ENCODE measurements around the gene SNX7. TPM values are rescaled to one million over a fixed set of nuclear protein-coding genes. Genes with fewer than 3 reads are reported as not detected.
A peak's percentile ranks its signal among the peaks of the same experiment; 100 is the strongest.

Gene SNX7
- total RNA-seq, 2 donors from 2014 or later, result 45.0 to 48.5 TPM

DNA sequence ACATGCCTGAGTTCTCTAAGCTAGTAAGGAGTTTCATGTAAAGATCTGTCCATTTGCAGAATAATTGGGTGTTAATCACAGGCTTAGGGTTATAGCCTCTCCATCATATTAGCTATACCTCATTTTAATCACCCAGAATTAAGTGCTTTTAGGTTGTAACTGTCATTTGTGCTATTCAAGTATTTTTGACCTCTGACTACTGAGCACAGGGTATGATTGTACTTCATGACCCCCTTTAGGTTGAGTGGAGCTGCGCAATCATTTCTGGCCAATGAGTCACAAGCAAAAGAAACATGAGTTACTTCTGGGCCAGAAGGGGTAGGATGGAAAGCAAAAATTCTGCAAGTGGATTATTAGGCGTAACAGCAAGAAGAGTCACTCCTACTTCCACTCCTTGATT is 8.4 kb upstream of the SNX7 start:
- Histone ChIP-seq H3K4me3 (no peak overlapping the region), H3K9ac (ENCODE audit: low read depth in 2 of 2, low read length in 2 of 2) (no peak overlapping the region), H3K4me1 (no peaks in the 10 kb centered on the region), H3K27me3 (no peaks in the 10 kb centered on the region), H3K9me3 (no peaks in the 10 kb centered on the region), H3K27ac (no peak overlapping the region), H3K36me3 (no peaks in the 10 kb centered on the region)
- intact Hi-C loops (cut with DNase I), result no loop called here
- TF ChIP-seq, protein P1, sequence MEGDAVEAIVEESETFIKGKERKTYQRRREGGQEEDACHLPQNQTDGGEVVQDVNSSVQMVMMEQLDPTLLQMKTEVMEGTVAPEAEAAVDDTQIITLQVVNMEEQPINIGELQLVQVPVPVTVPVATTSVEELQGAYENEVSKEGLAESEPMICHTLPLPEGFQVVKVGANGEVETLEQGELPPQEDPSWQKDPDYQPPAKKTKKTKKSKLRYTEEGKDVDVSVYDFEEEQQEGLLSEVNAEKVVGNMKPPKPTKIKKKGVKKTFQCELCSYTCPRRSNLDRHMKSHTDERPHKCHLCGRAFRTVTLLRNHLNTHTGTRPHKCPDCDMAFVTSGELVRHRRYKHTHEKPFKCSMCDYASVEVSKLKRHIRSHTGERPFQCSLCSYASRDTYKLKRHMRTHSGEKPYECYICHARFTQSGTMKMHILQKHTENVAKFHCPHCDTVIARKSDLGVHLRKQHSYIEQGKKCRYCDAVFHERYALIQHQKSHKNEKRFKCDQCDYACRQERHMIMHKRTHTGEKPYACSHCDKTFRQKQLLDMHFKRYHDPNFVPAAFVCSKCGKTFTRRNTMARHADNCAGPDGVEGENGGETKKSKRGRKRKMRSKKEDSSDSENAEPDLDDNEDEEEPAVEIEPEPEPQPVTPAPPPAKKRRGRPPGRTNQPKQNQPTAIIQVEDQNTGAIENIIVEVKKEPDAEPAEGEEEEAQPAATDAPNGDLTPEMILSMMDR (IDR thresholded peaks at IDR 0.05), result no peak
- no peak for DNase-seq

DNA sequence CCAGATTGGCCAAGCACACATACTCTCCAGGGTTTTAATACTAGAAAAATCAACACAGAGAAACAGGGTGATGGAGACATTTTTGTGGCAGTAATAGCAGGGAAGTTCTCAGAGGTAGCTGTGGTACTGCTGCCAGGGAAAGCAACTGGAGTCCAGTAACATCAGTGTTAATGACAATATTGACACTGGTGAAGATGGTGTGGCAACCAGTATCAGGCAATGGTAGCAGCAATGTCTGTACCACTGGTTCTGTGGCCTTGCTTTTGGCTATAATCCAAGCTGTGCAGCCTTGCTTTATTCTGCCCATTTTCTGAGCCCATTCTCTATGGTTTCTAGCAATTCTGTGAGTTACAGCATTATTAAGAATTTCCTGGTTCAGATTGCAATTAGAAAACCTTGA is 1.6 kb upstream of the SNX7 start:
- no peak overlapping the region for H3K4me3 ChIP-seq
- no peaks in the 10 kb centered on the region for H3K4me1 ChIP-seq
- no peaks in the 10 kb centered on the region for H3K9me3 ChIP-seq
- H3K36me3 ChIP-seq, result no peaks in the 10 kb centered on the region
- H3K27me3 ChIP-seq, result no peaks in the 10 kb centered on the region
- no peak overlapping the region for H3K9ac ChIP-seq (ENCODE audit: low read depth in 2 of 2, low read length in 2 of 2)
- TF ChIP-seq, protein P1 (IDR thresholded peaks at IDR 0.05), result no peak
- H3K27ac ChIP-seq, result no peak overlapping the region
- no peak for DNase-seq
- intact Hi-C loops (cut with DNase I), result no loop called here

DNA sequence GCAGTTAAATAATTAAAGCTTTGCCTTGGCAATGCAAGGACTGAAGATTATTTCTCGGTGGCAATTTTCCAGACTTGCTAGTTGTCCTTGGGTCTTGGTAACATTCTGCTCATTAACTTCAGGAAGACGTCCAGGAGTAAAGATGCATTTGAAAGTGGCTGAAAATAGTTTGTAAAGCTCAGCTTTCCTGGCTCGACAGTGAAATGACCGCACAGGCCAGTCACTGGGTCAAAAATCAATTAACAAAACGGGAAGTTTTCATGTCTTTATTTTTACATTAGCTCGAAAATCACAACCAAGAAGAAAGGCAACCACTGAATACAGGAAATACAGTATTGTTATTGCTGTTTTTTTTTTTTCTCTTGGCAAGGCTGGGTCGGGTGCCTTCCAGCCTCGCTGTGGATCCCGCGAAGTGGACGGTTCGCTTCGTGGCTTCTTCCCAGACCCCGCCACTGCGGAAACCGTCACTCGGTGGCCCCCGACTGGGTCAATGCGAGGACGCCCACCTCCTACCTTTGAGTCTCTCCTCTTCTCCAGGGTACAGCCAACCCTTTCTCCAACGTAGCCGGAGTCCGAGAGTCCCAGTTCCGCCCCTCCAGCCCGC is 479 bp upstream of the SNX7 start:
- Histone ChIP-seq H3K4me3 (peak overlapping the region; percentile 55), H3K36me3 (no peaks in the 10 kb centered on the region), H3K9me3 (no peaks in the 10 kb centered on the region), H3K27me3 (no peaks in the 10 kb centered on the region), H3K9ac (ENCODE audit: low read depth in 2 of 2, low read length in 2 of 2) (peak overlapping the region; percentile 79 to 86), H3K4me1 (no peaks in the 10 kb centered on the region), H3K27ac (peak overlapping the region; percentile 92)
- TF ChIP-seq, protein P1 (IDR thresholded peaks at IDR 0.05), result no peak
- intact Hi-C loops (cut with DNase I), result no loop called here
- DNase-seq, result no peak

DNA sequence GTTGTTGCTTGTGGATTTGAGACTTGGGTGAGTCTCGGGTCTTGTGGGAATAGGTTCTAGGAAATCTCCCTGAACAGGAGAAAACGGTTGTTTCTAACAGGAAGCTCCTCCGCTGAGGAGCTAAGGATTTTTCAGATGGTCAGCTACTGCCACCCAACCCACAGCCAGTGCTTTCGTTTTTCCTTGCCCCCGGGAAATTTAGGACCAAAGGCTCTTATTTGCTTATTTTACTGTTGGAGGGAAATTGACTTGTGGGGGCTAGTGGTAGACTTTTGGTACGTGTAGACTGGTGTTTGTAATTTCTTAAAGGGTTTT is 792 bp downstream of the SNX7 start:
- Histone ChIP-seq H3K9me3 (no peaks in the 10 kb centered on the region), H3K27me3 (no peaks in the 10 kb centered on the region), H3K4me1 (no peaks in the 10 kb centered on the region), H3K36me3 (no peaks in the 10 kb centered on the region), H3K27ac (peak overlapping the region; percentile 92), H3K9ac (ENCODE audit: low read depth in 2 of 2, low read length in 2 of 2) (peak overlapping the region; percentile 79 to 83), H3K4me3 (peak overlapping the region; percentile 55)
- intact Hi-C loops (cut with DNase I), result no loop called here
- no peak for DNase-seq
- TF ChIP-seq, protein P1 (IDR thresholded peaks at IDR 0.05), result no peak

DNA sequence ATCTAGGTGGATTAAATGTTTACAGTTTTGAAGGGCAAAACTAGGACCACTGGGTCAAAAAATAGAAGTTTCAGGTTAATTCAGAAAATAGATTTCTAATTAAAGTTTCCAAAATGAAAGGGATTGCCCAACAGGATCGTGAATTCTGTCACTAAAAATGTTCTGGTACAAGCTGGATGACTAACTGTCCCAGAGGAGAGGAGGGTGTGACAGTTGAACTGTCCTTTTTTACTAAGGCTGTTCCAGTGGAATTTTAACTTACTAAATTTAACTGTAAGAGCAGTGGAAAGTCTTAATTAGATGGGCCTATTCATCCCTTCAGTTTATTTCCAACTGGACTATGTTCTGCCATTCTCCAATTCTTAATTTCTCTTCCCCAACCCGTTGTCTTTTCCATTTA is 7.2 kb downstream of the SNX7 start:
- Histone ChIP-seq H3K36me3 (no peaks in the 10 kb centered on the region), H3K27ac (no peak overlapping the region), H3K27me3 (no peaks in the 10 kb centered on the region), H3K9me3 (no peaks in the 10 kb centered on the region), H3K4me1 (no peaks in the 10 kb centered on the region), H3K4me3 (no peak overlapping the region), H3K9ac (ENCODE audit: low read depth in 2 of 2, low read length in 2 of 2) (no peak overlapping the region)
- no peak for DNase-seq
- intact Hi-C loops (cut with DNase I), result no loop called here
- TF ChIP-seq, protein P1 (IDR thresholded peaks at IDR 0.05), result no peak
